Measurements from ENCODE around the gene SORBS2. TPM values are rescaled to one million over a fixed set of nuclear protein-coding genes. Genes with fewer than 3 reads are reported as not detected.

The SORBS2 gene
- total RNA-seq, 1 experiment from 2014 or later = 44.5 TPM

DNA sequence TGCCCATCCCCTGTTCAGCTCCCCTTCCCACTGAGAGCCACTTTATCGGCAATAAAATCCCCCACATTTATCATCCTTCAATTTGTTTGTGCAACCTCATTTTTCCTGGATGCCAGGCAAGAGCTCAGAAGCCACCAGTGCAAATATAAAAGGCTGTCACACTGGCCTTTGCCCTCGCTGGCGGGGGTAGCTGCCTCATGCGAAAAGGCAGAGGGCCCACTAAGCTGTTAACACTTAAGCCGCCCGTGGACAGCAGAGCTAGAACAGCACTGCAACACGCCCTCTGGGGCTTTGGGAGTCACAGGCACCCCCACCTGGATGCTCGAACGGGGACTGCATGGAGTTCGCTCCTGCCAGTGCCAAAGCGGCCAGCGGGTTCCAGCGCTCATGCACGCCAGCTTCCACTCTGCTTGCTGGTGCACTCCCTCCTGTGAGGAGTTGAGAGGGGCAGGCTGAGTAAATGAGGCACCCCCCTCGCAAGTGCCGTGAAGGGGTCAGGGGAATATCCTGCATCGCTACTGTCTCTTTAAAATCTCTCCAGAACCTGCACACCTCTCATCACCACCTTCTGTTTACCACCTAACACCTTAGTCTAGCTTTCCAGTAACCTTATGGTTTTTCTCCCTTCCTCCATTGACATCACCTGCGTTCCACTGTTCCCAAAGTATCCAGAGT lies 99.5 kb downstream of the SORBS2 start:
- peaks cover 5% of the 10 kb centered on the region; the same call in 1 of the 2 replicates for H3K36me3 Mint-ChIP-seq
- POLR2A ChIA-PET = no interaction called here
- no peak for DNase-seq (ENCODE audit: low spot score)
- TF ChIP-seq, protein P1, sequence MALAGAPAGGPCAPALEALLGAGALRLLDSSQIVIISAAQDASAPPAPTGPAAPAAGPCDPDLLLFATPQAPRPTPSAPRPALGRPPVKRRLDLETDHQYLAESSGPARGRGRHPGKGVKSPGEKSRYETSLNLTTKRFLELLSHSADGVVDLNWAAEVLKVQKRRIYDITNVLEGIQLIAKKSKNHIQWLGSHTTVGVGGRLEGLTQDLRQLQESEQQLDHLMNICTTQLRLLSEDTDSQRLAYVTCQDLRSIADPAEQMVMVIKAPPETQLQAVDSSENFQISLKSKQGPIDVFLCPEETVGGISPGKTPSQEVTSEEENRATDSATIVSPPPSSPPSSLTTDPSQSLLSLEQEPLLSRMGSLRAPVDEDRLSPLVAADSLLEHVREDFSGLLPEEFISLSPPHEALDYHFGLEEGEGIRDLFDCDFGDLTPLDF (CRISPR knock-in tag; IDR thresholded peaks at IDR 0.05) = no peak
- TF ChIP-seq GABPB1 (CRISPR knock-in tag; IDR thresholded peaks at IDR 0.05) = peak; percentile 80
- H3K27ac Mint-ChIP-seq = no peak overlapping the region
- CTCF ChIA-PET = no interaction called here
- ATAC-seq = 0 out of 2 replicates have a peak, but pooled peaks have one; percentile 26
- H3K27me3 Mint-ChIP-seq (ENCODE audit: low read depth) = no peaks in the 10 kb centered on the region
- peaks cover 11% of the 10 kb centered on the region; the same call in 1 of the 2 replicates for H3K9me3 Mint-ChIP-seq
- peaks cover 11% of the 10 kb centered on the region for H3K4me1 Mint-ChIP-seq
- H3K4me3 Mint-ChIP-seq = no peak overlapping the region

DNA sequence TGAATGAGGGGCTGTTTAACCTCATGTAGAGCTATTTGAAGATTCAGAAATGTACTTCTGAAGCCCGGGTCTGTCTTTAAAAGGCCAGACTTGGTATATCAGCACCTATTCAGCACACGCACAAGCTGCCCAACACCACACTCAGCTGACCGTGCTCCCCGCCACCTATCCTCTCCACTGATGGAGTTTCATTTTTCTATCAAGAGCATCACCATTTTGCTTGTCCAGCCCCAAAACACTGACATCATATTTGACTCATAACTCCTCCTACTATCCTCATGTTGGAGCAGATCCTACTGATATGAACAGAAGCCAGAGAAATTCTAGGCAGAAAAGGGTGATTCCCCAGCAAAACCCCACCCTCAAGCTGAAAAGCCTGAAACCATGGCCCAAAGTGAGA lies 100.3 kb downstream of the SORBS2 start:
- ATAC-seq (no peak), DNase-seq (ENCODE audit: low spot score) (no peak)
- H3K4me3 Mint-ChIP-seq = no peak overlapping the region
- H3K27me3 Mint-ChIP-seq (ENCODE audit: low read depth) = no peaks in the 10 kb centered on the region
- H3K27ac Mint-ChIP-seq = no peak overlapping the region
- peaks cover 5% of the 10 kb centered on the region; the same call in 1 of the 2 replicates for H3K36me3 Mint-ChIP-seq
- TF ChIP-seq ZBTB21 (CRISPR knock-in tag; IDR thresholded peaks at IDR 0.05; ENCODE audit: borderline replicate concordance) (no peak), SOX15 (CRISPR knock-in tag; IDR thresholded peaks at IDR 0.05) (no peak), ZNF423 (CRISPR knock-in tag; IDR thresholded peaks at IDR 0.05) (no peak), CBFB (CRISPR knock-in tag; IDR thresholded peaks at IDR 0.05; ENCODE audit: low read depth) (no peak), PRRX2 (CRISPR knock-in tag; IDR thresholded peaks at IDR 0.05) (no peak), HMGA2 (CRISPR knock-in tag; IDR thresholded peaks at IDR 0.05) (no peak), ZNF396 (CRISPR knock-in tag; IDR thresholded peaks at IDR 0.05; ENCODE audit: borderline replicate concordance) (no peak), MYBL2 (CRISPR knock-in tag; IDR thresholded peaks at IDR 0.05) (no peak), JUN (CRISPR knock-in tag; IDR thresholded peaks at IDR 0.05) (no peak), SMAD3 (CRISPR knock-in tag; IDR thresholded peaks at IDR 0.05; ENCODE audit: borderline replicate concordance) (no peak), SMAD4 (CRISPR knock-in tag; IDR thresholded peaks at IDR 0.05) (no peak), ZNF671 (CRISPR knock-in tag; IDR thresholded peaks at IDR 0.05) (no peak), FOXK1 (CRISPR knock-in tag; IDR thresholded peaks at IDR 0.05) (no peak), EMX1 (CRISPR knock-in tag; IDR thresholded peaks at IDR 0.05) (no peak), SP1 (CRISPR knock-in tag; conservative IDR thresholded peaks at IDR 0.05) (no peak)
- TF ChIP-seq, protein P2, sequence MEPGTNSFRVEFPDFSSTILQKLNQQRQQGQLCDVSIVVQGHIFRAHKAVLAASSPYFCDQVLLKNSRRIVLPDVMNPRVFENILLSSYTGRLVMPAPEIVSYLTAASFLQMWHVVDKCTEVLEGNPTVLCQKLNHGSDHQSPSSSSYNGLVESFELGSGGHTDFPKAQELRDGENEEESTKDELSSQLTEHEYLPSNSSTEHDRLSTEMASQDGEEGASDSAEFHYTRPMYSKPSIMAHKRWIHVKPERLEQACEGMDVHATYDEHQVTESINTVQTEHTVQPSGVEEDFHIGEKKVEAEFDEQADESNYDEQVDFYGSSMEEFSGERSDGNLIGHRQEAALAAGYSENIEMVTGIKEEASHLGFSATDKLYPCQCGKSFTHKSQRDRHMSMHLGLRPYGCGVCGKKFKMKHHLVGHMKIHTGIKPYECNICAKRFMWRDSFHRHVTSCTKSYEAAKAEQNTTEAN (CRISPR knock-in tag; IDR thresholded peaks at IDR 0.05) = no peak
- TF ChIP-seq, protein P3, sequence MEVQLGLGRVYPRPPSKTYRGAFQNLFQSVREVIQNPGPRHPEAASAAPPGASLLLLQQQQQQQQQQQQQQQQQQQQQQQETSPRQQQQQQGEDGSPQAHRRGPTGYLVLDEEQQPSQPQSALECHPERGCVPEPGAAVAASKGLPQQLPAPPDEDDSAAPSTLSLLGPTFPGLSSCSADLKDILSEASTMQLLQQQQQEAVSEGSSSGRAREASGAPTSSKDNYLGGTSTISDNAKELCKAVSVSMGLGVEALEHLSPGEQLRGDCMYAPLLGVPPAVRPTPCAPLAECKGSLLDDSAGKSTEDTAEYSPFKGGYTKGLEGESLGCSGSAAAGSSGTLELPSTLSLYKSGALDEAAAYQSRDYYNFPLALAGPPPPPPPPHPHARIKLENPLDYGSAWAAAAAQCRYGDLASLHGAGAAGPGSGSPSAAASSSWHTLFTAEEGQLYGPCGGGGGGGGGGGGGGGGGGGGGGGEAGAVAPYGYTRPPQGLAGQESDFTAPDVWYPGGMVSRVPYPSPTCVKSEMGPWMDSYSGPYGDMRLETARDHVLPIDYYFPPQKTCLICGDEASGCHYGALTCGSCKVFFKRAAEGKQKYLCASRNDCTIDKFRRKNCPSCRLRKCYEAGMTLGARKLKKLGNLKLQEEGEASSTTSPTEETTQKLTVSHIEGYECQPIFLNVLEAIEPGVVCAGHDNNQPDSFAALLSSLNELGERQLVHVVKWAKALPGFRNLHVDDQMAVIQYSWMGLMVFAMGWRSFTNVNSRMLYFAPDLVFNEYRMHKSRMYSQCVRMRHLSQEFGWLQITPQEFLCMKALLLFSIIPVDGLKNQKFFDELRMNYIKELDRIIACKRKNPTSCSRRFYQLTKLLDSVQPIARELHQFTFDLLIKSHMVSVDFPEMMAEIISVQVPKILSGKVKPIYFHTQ (CRISPR knock-in tag; IDR thresholded peaks at IDR 0.05) = no peak
- TF ChIP-seq, protein P4, sequence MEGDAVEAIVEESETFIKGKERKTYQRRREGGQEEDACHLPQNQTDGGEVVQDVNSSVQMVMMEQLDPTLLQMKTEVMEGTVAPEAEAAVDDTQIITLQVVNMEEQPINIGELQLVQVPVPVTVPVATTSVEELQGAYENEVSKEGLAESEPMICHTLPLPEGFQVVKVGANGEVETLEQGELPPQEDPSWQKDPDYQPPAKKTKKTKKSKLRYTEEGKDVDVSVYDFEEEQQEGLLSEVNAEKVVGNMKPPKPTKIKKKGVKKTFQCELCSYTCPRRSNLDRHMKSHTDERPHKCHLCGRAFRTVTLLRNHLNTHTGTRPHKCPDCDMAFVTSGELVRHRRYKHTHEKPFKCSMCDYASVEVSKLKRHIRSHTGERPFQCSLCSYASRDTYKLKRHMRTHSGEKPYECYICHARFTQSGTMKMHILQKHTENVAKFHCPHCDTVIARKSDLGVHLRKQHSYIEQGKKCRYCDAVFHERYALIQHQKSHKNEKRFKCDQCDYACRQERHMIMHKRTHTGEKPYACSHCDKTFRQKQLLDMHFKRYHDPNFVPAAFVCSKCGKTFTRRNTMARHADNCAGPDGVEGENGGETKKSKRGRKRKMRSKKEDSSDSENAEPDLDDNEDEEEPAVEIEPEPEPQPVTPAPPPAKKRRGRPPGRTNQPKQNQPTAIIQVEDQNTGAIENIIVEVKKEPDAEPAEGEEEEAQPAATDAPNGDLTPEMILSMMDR (IDR thresholded peaks at IDR 0.05) = no peak
- TF ChIP-seq, protein P5, sequence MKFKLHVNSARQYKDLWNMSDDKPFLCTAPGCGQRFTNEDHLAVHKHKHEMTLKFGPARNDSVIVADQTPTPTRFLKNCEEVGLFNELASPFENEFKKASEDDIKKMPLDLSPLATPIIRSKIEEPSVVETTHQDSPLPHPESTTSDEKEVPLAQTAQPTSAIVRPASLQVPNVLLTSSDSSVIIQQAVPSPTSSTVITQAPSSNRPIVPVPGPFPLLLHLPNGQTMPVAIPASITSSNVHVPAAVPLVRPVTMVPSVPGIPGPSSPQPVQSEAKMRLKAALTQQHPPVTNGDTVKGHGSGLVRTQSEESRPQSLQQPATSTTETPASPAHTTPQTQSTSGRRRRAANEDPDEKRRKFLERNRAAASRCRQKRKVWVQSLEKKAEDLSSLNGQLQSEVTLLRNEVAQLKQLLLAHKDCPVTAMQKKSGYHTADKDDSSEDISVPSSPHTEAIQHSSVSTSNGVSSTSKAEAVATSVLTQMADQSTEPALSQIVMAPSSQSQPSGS (CRISPR knock-in tag; IDR thresholded peaks at IDR 0.05; ENCODE audit: borderline replicate concordance, low read depth) = no peak
- ChIA-PET POLR2A (no interaction called here), CTCF (interaction anchor here (0.6 kb wide), 1 partner anchor 70 kb away, joined by 3 read pairs; no protein-coding TSS in a partner anchor)
- peaks cover 11% of the 10 kb centered on the region for H3K4me1 Mint-ChIP-seq
- H3K9me3 Mint-ChIP-seq = peaks cover 11% of the 10 kb centered on the region; the same call in 1 of the 2 replicates

Measured in WTC11 (cell line).